ENCODE measurements around the gene PRTFDC1. TPM values are rescaled to one million over a fixed set of nuclear protein-coding genes. Genes with fewer than 3 reads are reported as not detected.

The PRTFDC1 gene
- total and polyA plus RNA-seq, 2 of the 8 experiments (the other 6 are each of a cell fraction or from before 2014, with no cell fraction given), result 5.9 to 6.6 TPM

GRCh38 chr10:24872790-24873182 lies 79.6 kb downstream of the PRTFDC1 start:
- Histone ChIP-seq H4K91ac (replicated peaks; ENCODE audit: insufficient read length, low read length) (no peak overlapping the region), H2BK15ac (ENCODE audit: low read length) (no peak overlapping the region), H3K23me2 (ENCODE audit: low read depth, low read length) (no peaks in the 10 kb centered on the region), H3K27ac (ENCODE audit: low read depth, low read length) (no peak overlapping the region), H2BK12ac (ENCODE audit: low read depth, low read length) (no peak overlapping the region), H3K4me2 (ENCODE audit: insufficient read depth in 1 of 2, low read depth in 2 of 2, low read length in 2 of 2) (no peak overlapping the region), H3K79me2 (ENCODE audit: control insufficient read depth in 1 of 2, insufficient read depth in 2 of 2, low read length in 2 of 2) (no peaks in the 10 kb centered on the region), H3K4me1 (replicated peaks in 1 of 4; ENCODE audit: control insufficient read depth in 3 of 4, insufficient read depth in 4 of 4, low read length in 3 of 4) (0 out of 7 replicates have a peak, but pooled peaks cover 0 to 2% (median 0%) of the 10 kb centered on the region in 4 experiments), H2BK5ac (ENCODE audit: low read depth, low read length) (no peak overlapping the region), H4K20me1 (replicated peaks in 1 of 2; ENCODE audit: control insufficient read depth in 1 of 2, insufficient read depth in 2 of 2, low read length in 2 of 2) (no peaks in the 10 kb centered on the region), H3K14ac (ENCODE audit: insufficient read length) (no peak overlapping the region), H3K18ac (ENCODE audit: extremely low read depth, low read length) (no peak overlapping the region), H3K36me3 (ENCODE audit: control insufficient read depth in 2 of 4, insufficient read depth in 4 of 4, low read length in 3 of 4) (no peaks in the 10 kb centered on the region), H3K56ac (replicated peaks; ENCODE audit: insufficient read length, low read depth, low read length) (no peak overlapping the region), H3K9me3 (ENCODE audit: insufficient read depth in 2 of 2, low read depth in 1 of 2, low read length in 1 of 2) (0 out of 4 replicates have a peak, but pooled peaks cover 0 to 3% of the 10 kb centered on the region in 2 experiments), H3K23ac (ENCODE audit: insufficient read length) (no peak overlapping the region), H3K9ac (replicated peaks in 1 of 4; ENCODE audit: extremely low read depth in 1 of 4, low read depth in 3 of 4, low read length in 3 of 4) (no peak overlapping the region), H3K4me3 (ENCODE audit: extremely low read depth in 1 of 4, insufficient read depth in 2 of 4, low read depth in 3 of 4, low read length in 4 of 4) (no peak overlapping the region), H2BK120ac (replicated peaks; ENCODE audit: low read depth, low read length) (no peak overlapping the region), H2BK20ac (ENCODE audit: low read length) (no peak overlapping the region), H2AK5ac (ENCODE audit: low read depth, low read length) (no peak overlapping the region), H3K79me1 (ENCODE audit: low read depth, low read length) (no peaks in the 10 kb centered on the region), H3K4ac (replicated peaks; ENCODE audit: insufficient read length, low read depth, low read length) (no peak overlapping the region), H4K8ac (ENCODE audit: extremely low read depth, insufficient read depth, low read length) (no peak overlapping the region), H3K27me3 (replicated peaks in 1 of 4; ENCODE audit: control insufficient read depth in 3 of 4, extremely low read depth in 1 of 4, insufficient read depth in 3 of 4, low read length in 3 of 4) (no peaks in the 10 kb centered on the region), H4K5ac (ENCODE audit: insufficient read length, low read depth, low read length) (no peak overlapping the region), H2AFZ (ENCODE audit: low read length) (no peak overlapping the region)
- TF ChIP-seq KDM5A (IDR thresholded peaks at IDR 0.05; ENCODE audit: low read length) (no peak), SP4 (IDR thresholded peaks at IDR 0.05; ENCODE audit: low read length) (no peak), TCF12 (IDR thresholded peaks at IDR 0.05; ENCODE audit: low read depth, low read length) (no peak), HDAC2 (IDR thresholded peaks at IDR 0.05; ENCODE audit: borderline replicate concordance in 1 of 2, low read depth in 2 of 2, low read length in 2 of 2) (no peak), TAF7 (optimal IDR thresholded peaks at IDR 0.05; ENCODE audit: borderline replicate concordance, low read depth, low read length) (no peak), SP2 (IDR thresholded peaks at IDR 0.05; ENCODE audit: low read length) (no peak), CHD2 (IDR thresholded peaks at IDR 0.05; ENCODE audit: low read length) (no peak), CREB1 (IDR thresholded peaks at IDR 0.05) (no peak), KDM4A (IDR thresholded peaks at IDR 0.05; ENCODE audit: low read depth, low read length, severe bottlenecking) (no peak), TBP (IDR thresholded peaks at IDR 0.05; ENCODE audit: low read depth, low read length) (no peak), RFX5 (IDR thresholded peaks at IDR 0.05; ENCODE audit: borderline replicate concordance, low read depth, low read length) (no peak), BRCA1 (IDR thresholded peaks at IDR 0.05; ENCODE audit: low read depth, low read length) (no peak), BACH1 (IDR thresholded peaks at IDR 0.05; ENCODE audit: low read length) (no peak), E2F6 (IDR thresholded peaks at IDR 0.05) (no peak), CBX5 (IDR thresholded peaks at IDR 0.05; ENCODE audit: low read depth, low read length) (no peak), JUND (IDR thresholded peaks at IDR 0.05; ENCODE audit: low read length) (no peak)
- 97% methylated on average over 3 of the region's 3 CpGs; no CpG with 5 or more reads in 1 of the 2 experiments for WGBS, 2 experiments (ENCODE audit: extremely low coverage in 1 of 2, insufficient coverage in 1 of 2, insufficient read length in 1 of 2, insufficient replicate concordance in 2 of 2, low coverage in 1 of 2, low lambda C conversion rate in 2 of 2, missing lambda C conversion rate in 1 of 2)
- POLR2A ChIA-PET (ENCODE audit: partially characterized antibody), result no interaction called here
- FAIRE-seq (no peak), DNase-seq (ENCODE audit: low read depth in 1 of 2, low spot score in 2 of 2) (no peak)
- CTCF ChIA-PET (ENCODE audit: partially characterized antibody), result interaction anchor here (0.9 to 1.8 kb wide), 2 partner anchors 13 to 209 kb away, joined by 3 to 4 read pairs; no protein-coding TSS in a partner anchor

Data from H1 (cell line).